Uterus (tissue), 4 donors: Measurements from ENCODE around the gene TIMM13. TPM values are rescaled to one million over a fixed set of nuclear protein-coding genes. Genes with fewer than 3 reads are reported as not detected.

Source experiments
- DNase-seq, 2 donors: peaks; one replicate each; pipeline ENCODE4 v3.0.0-alpha.2; 2019 to 2020
- H3K27ac ChIP-seq, 2 donors: fragments of 200-600 bp; sonication (generic); 1 replicate in 1 of 2; 2 replicates in 1 of 2; pipeline ENCODE4 v1.5.1; 2016 to 2018
- H3K27me3 ChIP-seq, 2 donors: fragments of 200-600 bp; sonication (generic); one replicate each; pipeline ENCODE4 v1.5.1; 2018 to 2019; ENCODE audit warnings: control low read depth in 1 of 2
- H3K36me3 ChIP-seq, 2 donors: fragments of 200-600 bp; sonication (generic); one replicate each; pipeline ENCODE4 v1.5.1; 2019; ENCODE audit warnings: control low read depth in 1 of 2
- H3K4me1 ChIP-seq, 2 donors: fragments of 200-600 bp; sonication (generic); one replicate each; pipeline ENCODE4 v1.5.1; 2018 to 2019; ENCODE audit warnings: control low read depth in 1 of 2
- H3K4me3 ChIP-seq, 2 donors: fragments of 200-600 bp; sonication (generic); 1 replicate in 1 of 2; 2 replicates in 1 of 2; pipeline ENCODE4 v1.5.1; 2018 to 2019; ENCODE audit warnings: mild to moderate bottlenecking in 1 of 2
- H3K9me3 ChIP-seq, 2 donors: fragments of 200-600 bp; sonication (generic); one replicate each; pipeline ENCODE4 v1.5.1; 2019; ENCODE audit warnings: control low read depth in 1 of 2
- POLR2A ChIP-seq, 2 donors: fragments of 450-650 bp; IDR thresholded peaks; one replicate each; pipeline ENCODE4 v1.6.1; 2016; ENCODE audit warnings: antibody characterized with exemption in 2 of 2, mild to moderate bottlenecking in 1 of 2, moderate library complexity in 1 of 2
- intact Hi-C: fragments of 100-400 bp; cut with DNase I; formaldehyde crosslinking; loops from one replicate; pipeline ENCODE4 v1.15.1; 2023; ENCODE audit warnings: low total_unique reads
- total RNA-seq, 4 donors: library from RNA; depleted of rRNA in 3 of 4; stranded (reverse); fragments of >200 nt in 3 of 4; gene quantifications; one replicate each; pipeline versions ENCODE4 v1.1.0 to v1.2.4, GENCODE V29; 2014 to 2023
- TF ChIP-seq, protein P1 (sequence below), 4 experiments: fragments of 200-600 bp in 2 of 4; fragments of 450-650 bp in 2 of 4; sonication (generic) in 2 of 4; IDR thresholded peaks; one replicate each; pipeline ENCODE4 v1.5.1; 2016 to 2019; ENCODE audit warnings: antibody characterized with exemption in 4 of 4, mild to moderate bottlenecking in 2 of 4, moderate library complexity in 1 of 4
- donor health status: DM: yes; HTN: yes; CAD: no.

TIMM13 gene
- total RNA-seq, 4 donors from 2014 or later: 6.5 to 53.8 (median 31.9) TPM

DNA sequence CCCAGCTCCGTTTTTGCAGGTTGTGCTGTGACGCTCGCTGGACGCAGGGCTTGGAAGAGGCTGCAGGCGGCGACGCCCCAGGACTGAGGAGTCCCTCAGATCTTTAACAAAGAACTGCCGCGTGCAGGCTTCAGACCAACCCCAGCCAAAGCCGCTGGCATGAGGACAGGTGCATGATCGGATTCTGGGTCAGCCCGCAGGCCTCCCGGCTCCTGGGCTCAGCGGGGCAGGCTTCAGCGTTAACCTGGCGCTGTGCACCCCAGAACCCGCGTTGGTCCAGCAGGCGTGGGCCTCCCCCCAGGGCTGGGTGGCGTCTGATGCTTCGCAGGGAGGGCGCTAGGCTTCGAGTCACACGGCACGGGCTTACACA is 920 bp upstream of the TIMM13 start:
- no peaks in the 10 kb centered on the region for H3K36me3 ChIP-seq
- no peaks in the 10 kb centered on the region for H3K27me3 ChIP-seq
- DNase-seq: peak in 1 of 2 donors; percentile 40
- intact Hi-C loops: no loop called here
- H3K9me3 ChIP-seq: no peaks in the 10 kb centered on the region
- peak overlapping the region; percentile 62 to 70 for H3K4me3 ChIP-seq
- TF ChIP-seq, protein P1, sequence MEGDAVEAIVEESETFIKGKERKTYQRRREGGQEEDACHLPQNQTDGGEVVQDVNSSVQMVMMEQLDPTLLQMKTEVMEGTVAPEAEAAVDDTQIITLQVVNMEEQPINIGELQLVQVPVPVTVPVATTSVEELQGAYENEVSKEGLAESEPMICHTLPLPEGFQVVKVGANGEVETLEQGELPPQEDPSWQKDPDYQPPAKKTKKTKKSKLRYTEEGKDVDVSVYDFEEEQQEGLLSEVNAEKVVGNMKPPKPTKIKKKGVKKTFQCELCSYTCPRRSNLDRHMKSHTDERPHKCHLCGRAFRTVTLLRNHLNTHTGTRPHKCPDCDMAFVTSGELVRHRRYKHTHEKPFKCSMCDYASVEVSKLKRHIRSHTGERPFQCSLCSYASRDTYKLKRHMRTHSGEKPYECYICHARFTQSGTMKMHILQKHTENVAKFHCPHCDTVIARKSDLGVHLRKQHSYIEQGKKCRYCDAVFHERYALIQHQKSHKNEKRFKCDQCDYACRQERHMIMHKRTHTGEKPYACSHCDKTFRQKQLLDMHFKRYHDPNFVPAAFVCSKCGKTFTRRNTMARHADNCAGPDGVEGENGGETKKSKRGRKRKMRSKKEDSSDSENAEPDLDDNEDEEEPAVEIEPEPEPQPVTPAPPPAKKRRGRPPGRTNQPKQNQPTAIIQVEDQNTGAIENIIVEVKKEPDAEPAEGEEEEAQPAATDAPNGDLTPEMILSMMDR (IDR thresholded peaks at IDR 0.05): no peak
- TF ChIP-seq POLR2A (IDR thresholded peaks at IDR 0.05): no peak
- peaks cover 6 to 29% of the 10 kb centered on the region in 2 donors for H3K4me1 ChIP-seq
- peak overlapping the region; percentile 94 to 97 for H3K27ac ChIP-seq

DNA sequence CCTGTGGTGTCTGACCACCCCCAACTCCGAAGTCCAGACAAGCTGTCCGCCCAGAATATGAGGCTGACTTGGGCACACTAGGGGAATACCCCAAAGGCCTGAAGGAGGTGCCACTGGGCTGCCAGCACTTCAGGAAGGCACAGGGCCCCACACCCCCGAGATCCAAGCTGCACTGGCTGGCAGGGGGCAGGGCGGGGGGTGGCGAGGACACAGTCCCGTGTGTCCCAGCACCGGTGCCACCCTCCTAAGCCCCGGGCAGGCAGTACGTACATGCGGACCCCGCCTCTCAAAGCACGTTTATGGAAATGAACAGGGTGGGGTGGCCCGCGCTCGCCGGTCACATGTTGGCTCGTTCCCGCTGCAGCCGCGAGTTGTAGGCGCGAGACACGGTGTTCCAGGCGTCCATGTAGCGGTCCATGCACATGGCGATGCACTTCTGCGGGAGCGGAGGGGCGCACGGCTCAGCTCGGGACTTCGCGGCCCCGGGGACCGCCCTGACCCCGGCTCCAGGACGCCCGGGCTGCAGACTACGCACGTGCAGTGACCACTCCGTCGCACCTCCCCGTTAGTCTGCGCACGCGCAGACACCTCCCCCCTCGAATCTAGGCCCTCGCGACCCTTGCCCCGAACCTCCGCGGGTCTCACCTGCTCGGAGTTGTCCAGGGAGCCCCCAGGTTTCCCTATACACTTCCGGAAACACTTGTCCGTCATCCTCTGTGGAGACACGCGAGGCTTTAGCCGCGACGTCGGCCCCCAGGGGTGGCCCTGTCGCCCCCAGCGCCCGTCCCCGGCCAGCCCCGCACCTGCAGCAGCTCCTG is 566 bp downstream of the TIMM13 start:
- Histone ChIP-seq H3K4me3 (peak overlapping the region; percentile 62 to 70), H3K36me3 (no peaks in the 10 kb centered on the region), H3K9me3 (no peaks in the 10 kb centered on the region), H3K27ac (peak overlapping the region; percentile 94 to 97), H3K27me3 (no peaks in the 10 kb centered on the region), H3K4me1 (peaks cover 6 to 29% of the 10 kb centered on the region in 2 donors)
- no peak for DNase-seq
- intact Hi-C loops: no loop called here
- TF ChIP-seq, protein P1 (IDR thresholded peaks at IDR 0.05): no peak
- TF ChIP-seq POLR2A (IDR thresholded peaks at IDR 0.05): no peak

DNA sequence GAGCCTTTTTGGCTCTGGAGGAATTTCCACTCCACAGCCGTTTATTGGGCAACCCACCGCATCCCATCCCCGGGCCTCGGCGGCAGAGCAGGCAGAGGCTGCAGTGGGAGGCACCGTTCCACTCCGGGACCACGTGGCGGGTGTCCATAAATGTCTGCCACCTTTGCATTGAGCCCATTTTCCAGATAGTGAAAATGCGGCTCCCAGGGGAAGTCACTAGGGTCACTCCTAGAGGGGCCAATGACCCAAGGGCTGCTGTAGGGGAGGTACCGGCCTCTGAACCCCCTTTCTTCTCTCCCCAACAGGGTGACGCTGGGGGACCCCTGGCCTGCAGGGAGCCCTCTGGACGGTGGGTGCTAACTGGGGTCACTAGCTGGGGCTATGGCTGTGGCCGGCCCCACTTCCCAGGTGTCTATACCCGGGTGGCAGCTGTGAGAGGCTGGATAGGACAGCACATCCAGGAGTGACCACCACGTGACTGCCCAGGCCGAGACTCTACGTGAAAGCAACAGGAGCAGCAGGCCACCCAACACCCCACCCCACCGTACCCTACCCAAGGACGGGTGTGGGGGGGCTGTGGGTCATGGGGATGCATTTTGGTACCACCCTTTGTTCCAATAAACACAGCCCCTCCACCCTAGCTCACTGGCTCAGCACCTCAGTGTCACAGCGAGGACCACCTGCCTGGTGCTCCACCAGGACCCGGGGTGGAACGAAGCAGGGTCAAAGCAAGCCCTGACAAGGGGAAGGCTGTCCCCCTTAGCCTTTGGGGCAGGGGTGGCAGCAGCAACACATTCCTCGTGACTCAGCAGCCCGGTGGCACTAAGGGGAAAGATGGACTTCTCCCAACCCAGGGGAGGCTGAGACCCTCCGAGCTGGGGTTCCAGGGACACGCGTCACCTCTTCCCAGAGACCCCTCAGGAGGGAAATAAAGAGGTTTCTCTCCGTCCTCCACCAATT is 1.5 kb downstream of the TIMM13 start:
- H3K9me3 ChIP-seq: no peaks in the 10 kb centered on the region
- peaks cover 6 to 29% of the 10 kb centered on the region in 2 donors for H3K4me1 ChIP-seq
- no peaks in the 10 kb centered on the region for H3K36me3 ChIP-seq
- TF ChIP-seq, protein P1 (IDR thresholded peaks at IDR 0.05): no peak
- TF ChIP-seq POLR2A (IDR thresholded peaks at IDR 0.05): no peak
- H3K4me3 ChIP-seq: peak overlapping the region; percentile 62 to 70
- DNase-seq: no peak
- H3K27me3 ChIP-seq: no peaks in the 10 kb centered on the region
- H3K27ac ChIP-seq: no peak overlapping the region
- intact Hi-C loops: no loop called here

DNA sequence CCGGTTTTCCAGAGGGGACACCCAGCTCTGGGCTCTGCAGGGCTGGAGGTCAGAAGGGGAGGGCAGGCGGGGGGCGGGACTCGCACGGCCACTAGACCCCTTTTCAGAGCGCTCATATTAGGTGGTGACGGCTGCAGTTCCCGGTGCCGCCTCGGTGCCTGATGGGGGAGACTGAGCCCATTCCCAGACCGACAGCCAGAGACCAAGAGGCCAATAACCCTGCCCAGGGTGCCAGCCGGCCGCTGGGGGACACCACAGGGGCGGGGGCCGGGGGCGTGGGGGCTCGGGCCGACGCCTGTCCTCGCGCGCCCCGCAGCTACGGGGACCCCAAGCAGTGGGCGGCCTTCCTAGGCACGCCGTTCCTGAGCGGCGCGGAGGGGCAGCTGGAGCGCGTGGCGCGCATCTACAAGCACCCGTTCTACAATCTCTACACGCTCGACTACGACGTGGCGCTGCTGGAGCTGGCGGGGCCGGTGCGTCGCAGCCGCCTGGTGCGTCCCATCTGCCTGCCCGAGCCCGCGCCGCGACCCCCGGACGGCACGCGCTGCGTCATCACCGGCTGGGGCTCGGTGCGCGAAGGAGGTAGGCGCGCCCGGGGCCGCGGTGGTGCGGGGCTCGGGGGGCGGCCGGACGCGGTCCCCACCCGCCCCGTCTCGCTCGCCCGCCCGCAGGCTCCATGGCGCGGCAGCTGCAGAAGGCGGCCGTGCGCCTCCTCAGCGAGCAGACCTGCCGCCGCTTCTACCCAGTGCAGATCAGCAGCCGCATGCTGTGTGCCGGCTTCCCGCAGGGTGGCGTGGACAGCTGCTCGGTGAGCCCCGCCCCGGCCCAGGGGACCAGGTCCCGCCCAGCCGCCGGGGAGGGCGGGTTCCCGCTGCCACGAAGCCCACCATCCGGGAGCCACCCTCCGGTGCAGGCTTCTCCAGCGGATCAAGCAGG is 2.4 kb downstream of the TIMM13 start:
- TF ChIP-seq, protein P1 (IDR thresholded peaks at IDR 0.05): peak in 2 of 4 experiments; percentile 22
- TF ChIP-seq POLR2A (IDR thresholded peaks at IDR 0.05): no peak
- no peak overlapping the region for H3K27ac ChIP-seq
- H3K4me3 ChIP-seq: peak overlapping the region in 1 of 2 donors; percentile 17
- no peak for DNase-seq
- intact Hi-C loops: no loop called here
- peaks cover 6 to 29% of the 10 kb centered on the region in 2 donors for H3K4me1 ChIP-seq
- H3K9me3 ChIP-seq: no peaks in the 10 kb centered on the region
- no peaks in the 10 kb centered on the region for H3K36me3 ChIP-seq
- no peaks in the 10 kb centered on the region for H3K27me3 ChIP-seq
